ENCODE data around the gene TIMM17A.

The TIMM17A gene

DNA sequence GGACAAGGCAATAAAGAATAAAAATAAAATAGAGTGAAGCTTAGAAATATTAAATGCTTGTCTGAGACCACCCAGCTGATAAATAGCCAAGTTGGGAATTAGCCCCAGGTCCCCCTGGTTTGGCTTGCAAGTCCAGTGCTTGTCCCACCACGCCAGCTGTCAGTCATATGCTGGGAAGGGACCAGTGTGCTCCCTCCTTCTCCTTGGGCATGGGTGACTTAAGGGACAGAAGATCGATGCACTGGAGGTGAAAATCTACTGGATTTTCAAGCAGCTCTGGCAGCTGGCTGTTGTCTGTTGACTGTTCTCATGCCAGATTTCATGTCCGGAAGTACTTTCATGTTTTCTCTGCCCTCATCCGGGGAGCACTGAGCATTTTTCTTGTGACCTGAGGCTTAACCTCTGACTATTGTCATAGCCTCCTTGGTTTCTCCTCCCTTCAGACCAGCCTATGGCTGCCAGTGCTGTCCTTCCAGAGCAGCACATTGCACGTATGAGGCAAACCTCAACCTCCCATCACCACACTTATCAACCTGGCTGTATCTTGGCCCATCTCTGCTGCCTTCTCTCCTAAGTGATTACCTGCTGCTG, 21.4 kb upstream of the TIMM17A start:
- no peak overlapping the region for H3K9ac ChIP-seq (ENCODE audit: low read depth, low read length, poor library complexity, severe bottlenecking)
- no peak overlapping the region; the same call in 1 of the 2 replicates for H2AFZ ChIP-seq (ENCODE audit: low read length)
- H3K9me3 ChIP-seq (ENCODE audit: insufficient read depth, low read depth, low read length): no peaks in the 10 kb centered on the region
- H3K79me2 ChIP-seq (ENCODE audit: insufficient read depth, low read length): no peaks in the 10 kb centered on the region
- no peak overlapping the region for H3K4me3 ChIP-seq (ENCODE audit: low read length, poor library complexity, severe bottlenecking)
- H4K20me1 ChIP-seq (ENCODE audit: insufficient read depth, low read length, poor library complexity, severe bottlenecking): no peaks in the 10 kb centered on the region
- no peak overlapping the region for H3K4me2 ChIP-seq (ENCODE audit: low read depth, low read length, poor library complexity, severe bottlenecking)
- no peaks in the 10 kb centered on the region for H3K9me2 ChIP-seq (replicated peaks; ENCODE audit: low read depth, low read length)
- no peaks in the 10 kb centered on the region for H3K4me1 ChIP-seq (ENCODE audit: insufficient read depth, low read length, poor library complexity, severe bottlenecking)
- no peaks in the 10 kb centered on the region for H3K36me3 ChIP-seq (ENCODE audit: insufficient read depth, low read length)
- TF ChIP-seq EZH2phosphoT487 (IDR thresholded peaks at IDR 0.05; ENCODE audit: borderline replicate concordance): no peak
- TF ChIP-seq, protein P1, sequence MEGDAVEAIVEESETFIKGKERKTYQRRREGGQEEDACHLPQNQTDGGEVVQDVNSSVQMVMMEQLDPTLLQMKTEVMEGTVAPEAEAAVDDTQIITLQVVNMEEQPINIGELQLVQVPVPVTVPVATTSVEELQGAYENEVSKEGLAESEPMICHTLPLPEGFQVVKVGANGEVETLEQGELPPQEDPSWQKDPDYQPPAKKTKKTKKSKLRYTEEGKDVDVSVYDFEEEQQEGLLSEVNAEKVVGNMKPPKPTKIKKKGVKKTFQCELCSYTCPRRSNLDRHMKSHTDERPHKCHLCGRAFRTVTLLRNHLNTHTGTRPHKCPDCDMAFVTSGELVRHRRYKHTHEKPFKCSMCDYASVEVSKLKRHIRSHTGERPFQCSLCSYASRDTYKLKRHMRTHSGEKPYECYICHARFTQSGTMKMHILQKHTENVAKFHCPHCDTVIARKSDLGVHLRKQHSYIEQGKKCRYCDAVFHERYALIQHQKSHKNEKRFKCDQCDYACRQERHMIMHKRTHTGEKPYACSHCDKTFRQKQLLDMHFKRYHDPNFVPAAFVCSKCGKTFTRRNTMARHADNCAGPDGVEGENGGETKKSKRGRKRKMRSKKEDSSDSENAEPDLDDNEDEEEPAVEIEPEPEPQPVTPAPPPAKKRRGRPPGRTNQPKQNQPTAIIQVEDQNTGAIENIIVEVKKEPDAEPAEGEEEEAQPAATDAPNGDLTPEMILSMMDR (conservative IDR thresholded peaks at IDR 0.05; ENCODE audit: low read length): no peak
- no peaks in the 10 kb centered on the region for H3F3A ChIP-seq (ENCODE audit: low read depth)
- H3K27me3 ChIP-seq (ENCODE audit: insufficient read depth, low read length, poor library complexity, severe bottlenecking): no peaks in the 10 kb centered on the region

DNA sequence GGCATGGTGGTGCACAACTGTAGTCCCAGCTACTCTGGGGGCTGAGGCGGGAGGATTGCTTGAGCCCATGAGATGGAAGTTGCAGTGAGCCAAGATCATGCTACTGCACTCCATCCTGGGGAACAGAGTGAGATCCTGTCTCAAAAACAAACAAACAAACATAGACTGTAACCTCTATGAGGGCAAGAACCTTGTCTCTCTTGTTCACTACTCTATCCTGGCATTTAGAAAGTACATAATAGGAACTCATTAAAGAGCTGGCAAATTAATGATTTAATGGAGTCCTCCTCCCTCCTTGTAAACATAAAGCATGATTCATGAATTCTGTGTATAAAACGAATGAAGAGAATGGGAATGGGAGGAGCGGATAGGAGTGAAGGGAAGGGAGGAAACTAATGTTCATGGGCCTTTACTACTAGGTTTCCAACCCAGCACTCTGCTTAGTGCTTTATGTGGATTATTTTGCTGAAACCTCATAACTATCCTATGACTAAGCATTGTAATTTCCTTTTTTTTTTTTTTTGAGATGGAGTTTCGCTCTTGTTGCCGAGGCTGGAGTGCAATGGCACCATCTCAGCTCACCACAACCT, 17.6 kb upstream of the TIMM17A start:
- Histone ChIP-seq H2AFZ (ENCODE audit: low read length) (no peak overlapping the region), H3F3A (ENCODE audit: low read depth) (no peaks in the 10 kb centered on the region), H3K4me2 (ENCODE audit: low read depth, low read length, poor library complexity, severe bottlenecking) (no peak overlapping the region), H3K9me3 (ENCODE audit: insufficient read depth, low read depth, low read length) (no peaks in the 10 kb centered on the region), H4K20me1 (ENCODE audit: insufficient read depth, low read length, poor library complexity, severe bottlenecking) (no peaks in the 10 kb centered on the region), H3K9ac (ENCODE audit: low read depth, low read length, poor library complexity, severe bottlenecking) (no peak overlapping the region), H3K27me3 (ENCODE audit: insufficient read depth, low read length, poor library complexity, severe bottlenecking) (no peaks in the 10 kb centered on the region), H3K4me3 (ENCODE audit: low read length, poor library complexity, severe bottlenecking) (no peak overlapping the region), H3K9me2 (replicated peaks; ENCODE audit: low read depth, low read length) (no peaks in the 10 kb centered on the region), H3K4me1 (ENCODE audit: insufficient read depth, low read length, poor library complexity, severe bottlenecking) (no peaks in the 10 kb centered on the region), H3K79me2 (ENCODE audit: insufficient read depth, low read length) (no peaks in the 10 kb centered on the region), H3K36me3 (ENCODE audit: insufficient read depth, low read length) (no peaks in the 10 kb centered on the region)
- TF ChIP-seq, protein P1 (conservative IDR thresholded peaks at IDR 0.05; ENCODE audit: low read length): no peak
- TF ChIP-seq EZH2phosphoT487 (IDR thresholded peaks at IDR 0.05; ENCODE audit: borderline replicate concordance): no peak

DNA sequence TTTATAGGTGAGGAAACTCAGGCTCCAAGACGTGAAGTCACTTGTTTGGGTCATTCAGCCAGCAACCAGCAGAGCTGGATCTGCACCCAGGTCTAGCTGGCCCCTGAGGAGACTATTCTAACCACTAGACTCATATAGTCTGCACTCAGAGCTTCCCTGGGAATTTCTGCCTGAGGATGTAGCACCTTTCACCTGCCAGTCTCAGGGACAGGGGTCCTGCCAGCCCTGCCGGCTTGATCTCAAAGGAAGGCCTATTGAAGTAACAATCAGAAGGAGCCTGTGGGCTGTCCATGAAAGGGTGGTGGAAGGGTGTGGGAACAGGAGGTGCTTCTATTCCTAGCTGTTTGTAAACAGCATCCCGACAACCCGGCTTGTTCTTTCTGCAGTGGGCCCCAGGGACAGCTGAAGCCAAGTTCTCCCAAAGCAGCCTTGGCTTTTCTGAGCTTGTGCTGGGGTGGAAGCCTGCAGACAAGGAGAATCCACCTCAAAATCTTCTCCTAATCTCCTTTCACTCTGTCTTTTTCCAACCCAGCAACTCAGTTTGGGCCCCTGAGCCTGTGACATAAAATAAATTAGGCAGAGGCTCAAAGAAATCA, 16.8 kb upstream of the TIMM17A start:
- H3K9ac ChIP-seq (ENCODE audit: low read depth, low read length, poor library complexity, severe bottlenecking): no peak overlapping the region
- H3K79me2 ChIP-seq (ENCODE audit: insufficient read depth, low read length): no peaks in the 10 kb centered on the region
- no peaks in the 10 kb centered on the region for H3K36me3 ChIP-seq (ENCODE audit: insufficient read depth, low read length)
- H3K4me2 ChIP-seq (ENCODE audit: low read depth, low read length, poor library complexity, severe bottlenecking): no peak overlapping the region
- H3K27me3 ChIP-seq (ENCODE audit: insufficient read depth, low read length, poor library complexity, severe bottlenecking): no peaks in the 10 kb centered on the region
- no peaks in the 10 kb centered on the region for H3K9me2 ChIP-seq (replicated peaks; ENCODE audit: low read depth, low read length)
- no peak overlapping the region for H3K4me3 ChIP-seq (ENCODE audit: low read length, poor library complexity, severe bottlenecking)
- H4K20me1 ChIP-seq (ENCODE audit: insufficient read depth, low read length, poor library complexity, severe bottlenecking): no peaks in the 10 kb centered on the region
- no peaks in the 10 kb centered on the region for H3F3A ChIP-seq (ENCODE audit: low read depth)
- TF ChIP-seq EZH2phosphoT487 (IDR thresholded peaks at IDR 0.05; ENCODE audit: borderline replicate concordance): no peak
- TF ChIP-seq, protein P1 (conservative IDR thresholded peaks at IDR 0.05; ENCODE audit: low read length): no peak
- no peaks in the 10 kb centered on the region for H3K4me1 ChIP-seq (ENCODE audit: insufficient read depth, low read length, poor library complexity, severe bottlenecking)
- no peaks in the 10 kb centered on the region for H3K9me3 ChIP-seq (ENCODE audit: insufficient read depth, low read depth, low read length)
- H2AFZ ChIP-seq (ENCODE audit: low read length): no peak overlapping the region

All from Loucy (cell line).